Immature natural killer cell (primary cell): ENCODE data around the gene ORC5. TPM values are rescaled to one million over a fixed set of nuclear protein-coding genes. Genes with fewer than 3 reads are reported as not detected.
A peak's percentile ranks its signal among the peaks of the same experiment; 100 is the strongest.

ENCODE experiments used
- DNase-seq, 3 donors: peaks; one replicate each; pipeline ENCODE4 v3.0.0; 2022; ENCODE audit warnings: mixed read lengths in 1 of 3
- H3K27ac Mint-ChIP-seq, 6 donors: one replicate each; pipeline ENCODE4 v1.8.0; 2020; ENCODE audit warnings: mixed read lengths in 6 of 6, mild to moderate bottlenecking in 5 of 6, inconsistent platforms in 4 of 6, moderate library complexity in 3 of 6
- H3K27me3 Mint-ChIP-seq, 3 donors: one replicate each; pipeline ENCODE4 v1.8.0; 2020 to 2021; ENCODE audit warnings: low read depth in 3 of 3, mild to moderate bottlenecking in 3 of 3, mixed read lengths in 3 of 3, moderate library complexity in 3 of 3, inconsistent platforms in 1 of 3
- H3K36me3 Mint-ChIP-seq, 3 donors: one replicate each; pipeline ENCODE4 v1.8.0; 2020; ENCODE audit warnings: mixed read lengths in 3 of 3, inconsistent platforms in 2 of 3, mild to moderate bottlenecking in 2 of 3
- H3K4me1 Mint-ChIP-seq, 2 donors: one replicate each; pipeline ENCODE4 v1.8.0; 2020; ENCODE audit warnings: inconsistent platforms in 2 of 2, mild to moderate bottlenecking in 2 of 2, mixed read lengths in 2 of 2, moderate library complexity in 1 of 2
- H3K4me3 Mint-ChIP-seq, 5 donors: one replicate each; pipeline ENCODE4 v1.8.0; 2020; ENCODE audit warnings: mild to moderate bottlenecking in 5 of 5, mixed read lengths in 5 of 5, inconsistent platforms in 3 of 5, moderate library complexity in 3 of 5
- H3K9me3 Mint-ChIP-seq, 6 donors: one replicate each; pipeline ENCODE4 v1.8.0; 2020; ENCODE audit warnings: mild to moderate bottlenecking in 6 of 6, mixed read lengths in 6 of 6, inconsistent platforms in 4 of 6, moderate library complexity in 3 of 6
- polyA plus RNA-seq, 3 donors: library from polyadenylated mRNA; unstranded; fragments of 300-500 nt; fragmentation: Illumina TruSeq; gene quantifications; one replicate each; pipeline ENCODE4 v1.2.3, GENCODE V29; 2021

Gene ORC5
- polyA plus RNA-seq, 3 donors from 2014 or later = 15.5 to 27.7 (median 16.9) TPM

DNA sequence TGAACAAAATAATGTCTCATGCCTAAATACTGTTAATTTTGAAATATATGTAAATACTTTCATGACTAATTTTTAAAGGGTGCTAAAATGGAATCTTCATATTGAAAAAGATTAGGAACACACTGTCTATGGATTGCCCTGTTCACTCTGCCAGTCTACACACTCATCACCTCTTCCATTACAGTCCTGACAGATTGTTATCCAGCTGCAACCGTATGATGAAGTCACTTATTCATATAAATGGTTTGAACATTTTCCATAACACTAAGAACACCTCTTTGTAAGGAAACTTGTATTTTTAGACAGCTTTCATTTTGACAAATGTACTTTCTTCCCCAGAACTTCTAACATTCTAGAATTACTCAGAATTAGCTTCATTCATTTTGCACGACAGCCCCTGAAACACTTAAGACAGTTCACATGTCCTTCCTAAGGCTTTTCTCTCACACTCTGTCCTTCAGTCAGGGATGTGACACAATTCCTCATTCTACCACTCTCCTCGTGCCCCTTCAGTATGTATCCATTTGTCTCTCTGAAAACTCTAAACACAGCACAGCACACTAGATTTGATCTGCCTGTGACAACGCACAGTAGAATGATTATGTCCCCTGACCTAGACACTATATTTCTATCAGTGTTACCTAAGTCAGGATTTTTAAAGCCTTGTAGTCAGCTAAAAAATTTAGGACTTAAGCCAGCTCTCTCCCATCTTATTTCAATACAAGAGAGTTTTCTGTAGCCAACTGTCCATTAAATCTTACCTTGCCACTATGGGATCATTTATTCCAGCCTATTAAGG, 71.9 kb downstream of the ORC5 start:
- H3K4me1 Mint-ChIP-seq = no peaks in the 10 kb centered on the region
- peaks cover 13 to 22% (median 14%) of the 10 kb centered on the region in 3 donors for H3K36me3 Mint-ChIP-seq
- no peak overlapping the region for H3K27ac Mint-ChIP-seq
- no peaks in the 10 kb centered on the region for H3K27me3 Mint-ChIP-seq
- no peak for DNase-seq
- H3K4me3 Mint-ChIP-seq = no peak overlapping the region
- H3K9me3 Mint-ChIP-seq = no peaks in the 10 kb centered on the region

DNA sequence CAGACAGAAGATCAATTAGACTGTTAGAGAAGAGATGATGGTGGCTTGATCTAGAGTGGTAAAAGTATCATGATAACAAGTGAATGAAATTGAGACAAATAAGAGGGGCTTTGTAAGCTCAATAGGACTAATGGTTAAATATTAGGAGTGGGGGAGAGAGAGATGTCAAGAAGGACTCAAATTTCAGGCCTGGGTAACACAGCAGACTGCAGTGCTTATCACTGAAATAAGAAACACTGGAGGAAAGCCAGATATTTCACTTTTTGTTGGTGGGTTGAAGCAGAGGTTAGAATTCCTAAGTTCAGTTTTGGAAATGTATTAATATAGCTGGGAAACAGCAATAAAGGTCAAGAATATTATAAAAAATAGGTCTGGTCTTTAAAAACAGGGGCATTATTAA, 74.6 kb downstream of the ORC5 start:
- no peak overlapping the region for H3K27ac Mint-ChIP-seq
- DNase-seq = no peak
- peaks cover 0 to 4% of the 10 kb centered on the region in 2 donors for H3K4me1 Mint-ChIP-seq
- peaks cover 34 to 35% (median 34%) of the 10 kb centered on the region in 3 donors for H3K36me3 Mint-ChIP-seq
- no peak overlapping the region for H3K4me3 Mint-ChIP-seq
- H3K9me3 Mint-ChIP-seq = no peaks in the 10 kb centered on the region
- H3K27me3 Mint-ChIP-seq = no peaks in the 10 kb centered on the region

DNA sequence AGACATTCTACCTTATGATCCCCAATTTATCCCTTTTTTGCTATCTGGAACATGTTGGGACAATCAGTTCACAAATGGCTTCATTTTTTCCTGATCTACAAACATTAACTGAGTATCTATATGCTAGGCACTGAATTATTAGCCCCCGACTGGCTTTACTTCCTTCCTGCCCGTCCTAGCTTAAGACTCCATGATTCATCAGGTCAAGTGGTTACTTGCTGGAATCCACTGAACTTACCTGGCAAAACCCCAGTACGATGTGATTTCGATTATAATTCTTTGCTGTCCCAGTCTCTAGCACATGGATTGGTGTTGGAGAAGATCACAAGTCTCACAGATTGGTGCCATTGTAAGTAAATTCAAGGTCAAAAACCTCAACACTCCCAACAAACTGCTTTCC, 77.1 kb downstream of the ORC5 start:
- no peaks in the 10 kb centered on the region for H3K9me3 Mint-ChIP-seq
- no peaks in the 10 kb centered on the region for H3K27me3 Mint-ChIP-seq
- H3K27ac Mint-ChIP-seq = no peak overlapping the region
- no peak for DNase-seq
- H3K4me3 Mint-ChIP-seq = no peak overlapping the region
- peaks cover 33 to 45% (median 36%) of the 10 kb centered on the region in 3 donors for H3K36me3 Mint-ChIP-seq
- H3K4me1 Mint-ChIP-seq = peaks cover 0 to 4% of the 10 kb centered on the region in 2 donors

DNA sequence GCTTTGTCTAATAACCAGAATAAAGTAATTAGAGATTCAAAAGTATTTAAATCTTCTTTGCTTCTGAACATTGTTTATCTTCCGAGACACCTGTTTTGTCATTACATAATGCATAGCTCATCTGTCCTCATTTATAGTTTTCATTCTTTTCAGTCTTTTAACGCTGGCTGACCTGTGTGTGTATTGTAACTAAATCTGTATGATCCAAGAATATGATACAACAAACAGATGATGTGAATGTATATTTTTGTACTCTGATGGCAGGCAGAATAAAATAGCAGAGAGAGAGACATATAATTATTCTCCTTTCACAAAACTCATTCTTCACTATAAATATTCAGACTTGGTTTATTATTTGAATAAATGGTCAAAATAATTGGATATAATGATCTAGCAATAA, 80.6 kb downstream of the ORC5 start:
- Mint-ChIP-seq H3K36me3 (peaks cover 49 to 57% (median 50%) of the 10 kb centered on the region in 3 donors), H3K4me1 (peaks cover 0 to 4% of the 10 kb centered on the region in 2 donors), H3K27ac (no peak overlapping the region), H3K4me3 (no peak overlapping the region), H3K27me3 (no peaks in the 10 kb centered on the region), H3K9me3 (no peaks in the 10 kb centered on the region)
- no peak for DNase-seq

DNA sequence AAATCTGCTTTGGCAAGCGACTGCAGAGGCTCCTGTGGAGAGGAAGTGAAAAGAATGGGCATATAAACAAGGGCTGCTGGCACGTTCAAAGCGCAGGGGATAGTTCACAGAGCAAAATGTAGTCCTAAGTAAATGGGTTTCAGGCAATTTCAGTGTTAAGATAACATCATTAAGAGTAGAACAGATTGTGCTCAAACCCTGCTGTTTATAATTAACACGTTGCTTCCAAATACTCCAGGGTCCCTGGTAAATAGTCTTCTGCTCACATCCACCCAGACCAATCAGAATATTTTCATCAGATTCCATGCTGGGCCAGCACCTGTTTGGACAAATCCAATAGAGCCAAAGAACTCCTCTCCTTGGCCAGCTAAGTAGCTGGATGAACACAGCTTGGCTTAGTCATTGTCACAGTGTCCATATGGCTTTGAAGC, 81.4 kb downstream of the ORC5 start:
- Mint-ChIP-seq H3K27ac (peak overlapping the region in 1 of 6 donors; percentile 2), H3K9me3 (no peaks in the 10 kb centered on the region), H3K27me3 (no peaks in the 10 kb centered on the region), H3K36me3 (peaks cover 47 to 61% (median 49%) of the 10 kb centered on the region in 3 donors), H3K4me3 (no peak overlapping the region), H3K4me1 (peaks cover 0 to 4% of the 10 kb centered on the region in 2 donors)
- no peak for DNase-seq

DNA sequence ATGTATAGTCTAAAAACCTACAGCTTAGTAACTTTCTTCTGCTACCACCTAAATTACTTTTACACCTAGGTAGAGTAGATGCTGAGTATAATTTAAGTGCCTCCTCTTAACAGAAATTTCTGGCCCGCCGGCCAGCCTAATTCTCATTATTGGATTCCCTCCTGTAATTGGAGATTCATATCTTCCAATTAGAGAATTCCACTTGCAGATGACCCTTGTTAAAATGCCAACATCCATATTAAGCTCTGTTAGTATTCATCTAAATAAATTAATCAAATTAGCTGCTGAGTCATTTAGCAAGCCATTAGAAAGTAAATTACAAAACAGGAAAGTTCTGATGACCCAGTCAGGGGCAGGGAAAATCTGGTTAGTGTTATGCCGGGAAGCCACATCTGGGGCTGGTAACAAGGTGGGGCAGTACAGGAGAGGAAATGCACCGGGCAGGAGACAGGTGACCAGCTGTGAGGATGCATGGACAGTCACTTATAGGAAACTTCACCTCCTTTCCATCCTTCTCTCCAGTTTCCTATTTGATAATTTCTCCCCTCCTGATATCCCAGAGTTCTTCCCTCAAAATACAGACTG, 82.8 kb downstream of the ORC5 start:
- DNase-seq = no peak
- peaks cover 0 to 7% (median 0%) of the 10 kb centered on the region in 6 donors for H3K9me3 Mint-ChIP-seq
- peaks cover 33 to 48% (median 36%) of the 10 kb centered on the region in 3 donors for H3K36me3 Mint-ChIP-seq
- H3K4me1 Mint-ChIP-seq = peaks cover 0 to 4% of the 10 kb centered on the region in 2 donors
- H3K4me3 Mint-ChIP-seq = no peak overlapping the region
- no peak overlapping the region for H3K27ac Mint-ChIP-seq
- no peaks in the 10 kb centered on the region for H3K27me3 Mint-ChIP-seq

DNA sequence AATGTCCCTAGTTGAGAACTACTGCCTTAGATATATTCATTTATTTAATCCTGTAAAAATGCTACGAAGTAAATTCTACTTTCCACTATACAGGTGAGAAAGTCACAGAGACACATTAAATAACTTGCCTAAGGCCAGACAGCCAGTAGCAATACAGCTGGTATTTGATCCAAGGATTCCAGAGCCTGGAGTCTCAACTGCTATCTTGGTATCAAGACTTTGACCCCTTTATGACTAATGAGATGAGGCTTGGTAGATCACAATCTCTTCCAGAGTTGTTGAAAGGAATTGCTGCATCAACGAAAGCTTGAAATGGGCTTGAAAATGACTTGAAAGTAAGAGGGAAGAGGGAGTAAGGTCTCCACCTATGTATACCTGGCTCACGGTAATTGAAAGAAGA, 83.3 kb downstream of the ORC5 start:
- no peaks in the 10 kb centered on the region for H3K27me3 Mint-ChIP-seq
- peaks cover 0 to 4% of the 10 kb centered on the region in 2 donors for H3K4me1 Mint-ChIP-seq
- H3K27ac Mint-ChIP-seq = no peak overlapping the region
- peaks cover 0 to 7% (median 0%) of the 10 kb centered on the region in 6 donors for H3K9me3 Mint-ChIP-seq
- H3K36me3 Mint-ChIP-seq = peaks cover 31 to 43% (median 33%) of the 10 kb centered on the region in 3 donors
- DNase-seq = no peak
- H3K4me3 Mint-ChIP-seq = no peak overlapping the region

DNA sequence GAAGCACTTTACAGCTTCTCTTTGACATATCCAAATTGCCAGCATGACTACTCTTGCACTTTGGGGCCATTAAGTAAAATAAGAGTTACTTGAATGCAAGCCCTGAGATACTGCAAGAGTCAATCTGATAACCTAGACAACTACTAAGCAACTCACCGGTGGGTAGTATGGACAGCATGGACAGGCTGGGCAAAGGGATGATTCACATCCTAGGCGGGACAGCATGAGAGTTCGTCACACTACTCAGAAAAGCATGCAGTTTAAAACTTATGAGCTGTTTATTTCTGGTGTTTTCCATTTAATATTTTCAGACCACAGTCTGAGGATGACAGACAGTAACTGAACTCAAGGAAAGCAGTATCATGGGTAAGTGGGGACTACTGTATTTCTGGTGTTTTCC, 84.0 kb downstream of the ORC5 start:
- Mint-ChIP-seq H3K36me3 (peaks cover 26 to 36% (median 27%) of the 10 kb centered on the region in 3 donors), H3K9me3 (peaks cover 0 to 7% (median 0%) of the 10 kb centered on the region in 6 donors), H3K27me3 (peaks cover 0 to 5% (median 0%) of the 10 kb centered on the region in 3 donors), H3K27ac (no peak overlapping the region), H3K4me3 (no peak overlapping the region), H3K4me1 (peaks cover 0 to 2% of the 10 kb centered on the region in 2 donors)
- DNase-seq = no peak

DNA sequence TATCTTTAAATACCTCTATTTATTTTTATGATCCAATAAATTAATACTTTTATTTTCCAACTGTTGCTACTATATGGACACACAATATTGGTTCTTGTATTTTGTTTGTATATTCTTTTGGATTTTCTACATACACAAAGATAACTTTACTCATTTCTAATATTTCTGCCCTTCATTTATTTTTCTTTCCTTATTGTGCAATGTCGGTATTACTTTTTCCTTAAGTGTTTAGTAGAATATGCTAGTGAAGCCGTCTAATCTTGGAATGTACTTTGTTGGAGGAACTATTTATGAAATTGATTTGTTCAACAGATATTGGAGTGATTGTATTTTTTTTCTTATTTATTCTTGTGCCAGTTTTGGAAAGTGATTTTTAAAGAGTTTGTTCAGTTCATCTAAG, 94.0 kb downstream of the ORC5 start:
- DNase-seq = no peak
- Mint-ChIP-seq H3K4me3 (no peak overlapping the region), H3K36me3 (no peaks in the 10 kb centered on the region), H3K27ac (no peak overlapping the region), H3K4me1 (no peaks in the 10 kb centered on the region), H3K27me3 (peaks cover 0 to 2% (median 0%) of the 10 kb centered on the region in 3 donors), H3K9me3 (peaks cover 0 to 6% (median 0%) of the 10 kb centered on the region in 6 donors)

DNA sequence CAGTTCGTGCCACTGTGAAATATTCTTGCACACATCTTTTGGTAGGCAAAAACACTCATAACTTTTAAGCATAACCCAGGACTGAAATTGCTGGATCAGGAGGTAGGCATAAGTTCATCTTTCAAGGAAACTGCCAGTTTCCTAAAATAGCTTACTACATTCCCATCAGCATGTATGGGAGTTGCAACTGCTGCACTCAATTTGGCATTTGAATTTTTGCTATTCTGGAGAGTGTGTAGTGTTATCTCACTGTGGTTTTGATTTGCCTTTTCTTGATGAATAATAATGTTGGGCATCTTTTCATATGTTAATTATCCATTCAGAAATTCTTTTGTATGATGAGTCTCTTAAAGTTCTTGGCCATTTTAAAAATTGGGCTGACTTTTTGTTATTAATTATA, 95.2 kb downstream of the ORC5 start:
- H3K27ac Mint-ChIP-seq = no peak overlapping the region
- H3K4me3 Mint-ChIP-seq = no peak overlapping the region
- H3K4me1 Mint-ChIP-seq = no peaks in the 10 kb centered on the region

DNA sequence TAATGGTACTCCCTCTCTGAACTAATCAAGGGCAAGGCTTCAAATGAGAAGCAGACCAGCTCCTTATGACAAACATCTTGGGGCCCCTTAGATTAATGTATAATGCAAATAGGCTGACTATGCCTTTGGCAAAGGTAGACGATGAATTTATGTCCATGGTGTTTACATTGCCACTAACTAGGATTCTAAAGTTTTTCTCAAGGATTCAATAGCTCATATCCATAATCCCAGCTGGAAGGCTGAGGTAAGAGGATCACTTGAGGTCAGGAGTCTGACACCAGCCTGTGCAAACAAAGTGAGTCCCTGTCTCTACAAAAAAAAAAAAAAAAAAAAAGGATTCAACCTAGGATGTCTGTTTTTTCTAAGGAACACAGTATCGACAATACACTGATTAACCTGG, 96.5 kb downstream of the ORC5 start:
- Mint-ChIP-seq H3K4me1 (no peaks in the 10 kb centered on the region), H3K27me3 (peaks cover 0 to under 1% (median 0%) of the 10 kb centered on the region in 3 donors), H3K9me3 (no peaks in the 10 kb centered on the region), H3K4me3 (no peak overlapping the region), H3K27ac (no peak overlapping the region), H3K36me3 (no peaks in the 10 kb centered on the region)
- DNase-seq = no peak

More for the DNA sequence above, 95.2 kb downstream of the ORC5 start:
- H3K36me3 Mint-ChIP-seq = no peaks in the 10 kb centered on the region
- no peak for DNase-seq
- no peaks in the 10 kb centered on the region for H3K9me3 Mint-ChIP-seq
- no peaks in the 10 kb centered on the region for H3K27me3 Mint-ChIP-seq

DNA sequence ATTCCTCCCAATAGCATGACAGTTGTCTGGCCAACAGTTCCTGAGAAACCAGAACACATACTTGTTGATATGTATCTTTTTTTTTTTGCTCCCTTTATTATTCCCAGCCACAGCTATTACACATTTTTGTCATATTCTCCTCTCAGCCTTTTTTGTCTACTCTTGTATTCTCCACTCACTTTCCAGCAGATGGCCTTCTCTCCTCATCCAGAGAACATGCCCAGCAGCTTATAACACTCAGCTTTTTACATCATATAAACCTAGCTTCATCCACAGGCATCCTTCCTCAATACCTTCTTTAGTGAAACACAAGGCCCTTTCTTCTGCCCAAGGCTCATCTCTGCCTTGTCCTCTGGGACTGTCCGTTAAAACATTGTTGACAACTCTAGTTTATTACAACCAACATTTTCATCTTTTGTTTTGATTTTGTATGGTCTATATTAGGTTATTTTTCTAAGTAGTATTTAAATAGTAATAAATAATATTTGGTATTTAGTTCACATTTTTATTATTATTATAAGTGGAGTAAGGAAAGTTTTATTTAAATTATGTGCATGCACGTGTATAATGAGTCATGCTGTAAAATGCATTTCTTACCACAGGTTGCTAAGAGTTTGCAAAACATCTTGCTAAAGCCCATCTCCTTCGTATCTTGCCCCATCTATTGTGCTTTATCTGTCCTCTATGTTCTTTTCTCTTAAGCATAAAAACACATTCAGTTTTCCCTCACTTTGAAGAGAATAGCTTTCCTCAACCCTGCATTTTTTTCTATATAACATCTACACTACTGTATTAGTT, 101.5 kb downstream of the ORC5 start:
- no peak overlapping the region for H3K4me3 Mint-ChIP-seq
- H3K27ac Mint-ChIP-seq = no peak overlapping the region
- peaks cover 0 to 4% (median 0%) of the 10 kb centered on the region in 3 donors for H3K27me3 Mint-ChIP-seq
- no peak for DNase-seq
- H3K36me3 Mint-ChIP-seq = no peaks in the 10 kb centered on the region
- H3K4me1 Mint-ChIP-seq = no peaks in the 10 kb centered on the region
- no peaks in the 10 kb centered on the region for H3K9me3 Mint-ChIP-seq

DNA sequence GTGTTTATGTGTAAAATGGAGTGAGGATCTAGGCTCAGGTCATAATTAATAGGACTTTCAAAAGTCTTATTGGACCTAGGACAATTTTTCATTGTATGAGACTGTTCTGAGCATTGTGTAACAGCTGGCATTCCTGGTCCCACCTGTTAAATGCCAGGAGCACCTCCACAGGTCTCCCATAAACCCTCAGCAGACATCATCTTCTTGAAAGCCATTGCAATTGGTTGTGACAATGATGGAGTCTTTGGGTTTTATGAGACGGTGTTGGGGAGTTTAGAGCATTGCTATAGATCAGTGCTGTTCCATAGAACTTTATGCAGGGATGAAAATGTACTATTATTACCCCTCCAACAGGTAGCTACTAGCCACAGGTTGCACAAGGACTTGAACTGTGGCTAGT, 108.9 kb downstream of the ORC5 start:
- Mint-ChIP-seq H3K27me3 (peaks cover 0 to 7% (median 5%) of the 10 kb centered on the region in 3 donors), H3K36me3 (no peaks in the 10 kb centered on the region), H3K4me3 (no peak overlapping the region), H3K4me1 (no peaks in the 10 kb centered on the region), H3K9me3 (no peaks in the 10 kb centered on the region), H3K27ac (no peak overlapping the region)
- DNase-seq = no peak

DNA sequence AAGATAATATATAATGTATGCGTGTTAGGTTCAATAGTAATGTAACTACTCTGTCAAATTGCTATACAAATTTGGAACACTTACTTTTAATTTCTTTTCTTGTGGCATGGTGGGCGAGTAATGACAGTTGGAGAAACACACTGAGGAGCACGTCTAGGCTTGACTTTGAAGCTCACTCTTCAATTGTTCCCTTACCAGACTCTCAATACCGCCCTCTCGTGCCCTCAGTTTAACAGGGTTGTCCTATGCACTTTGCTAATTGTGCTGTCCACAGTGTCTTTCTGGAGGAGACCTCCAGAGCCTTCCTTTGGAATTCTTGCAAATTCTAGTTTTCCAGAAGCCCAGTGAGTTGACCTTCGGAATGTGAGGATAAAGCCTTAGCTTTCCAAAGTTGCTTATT, 111.1 kb downstream of the ORC5 start:
- Mint-ChIP-seq H3K9me3 (peaks cover 0 to 3% (median 0%) of the 10 kb centered on the region in 6 donors), H3K4me3 (no peak overlapping the region), H3K4me1 (no peaks in the 10 kb centered on the region), H3K36me3 (no peaks in the 10 kb centered on the region), H3K27me3 (peaks cover 2 to 10% (median 2%) of the 10 kb centered on the region in 3 donors), H3K27ac (no peak overlapping the region)
- DNase-seq = no peak
